GM21423 (cell line): ENCODE data around the gene PROCA1.

Experiments
- ATAC-seq: cut with Tn5 transposase; IDR thresholded peaks from one replicate; pipeline ENCODE4 v1.9.1; 2021; ENCODE audit warnings: mild to moderate bottlenecking, moderate library complexity; ENCODE audit not compliant: unreplicated experiment

PROCA1 gene, protein sequence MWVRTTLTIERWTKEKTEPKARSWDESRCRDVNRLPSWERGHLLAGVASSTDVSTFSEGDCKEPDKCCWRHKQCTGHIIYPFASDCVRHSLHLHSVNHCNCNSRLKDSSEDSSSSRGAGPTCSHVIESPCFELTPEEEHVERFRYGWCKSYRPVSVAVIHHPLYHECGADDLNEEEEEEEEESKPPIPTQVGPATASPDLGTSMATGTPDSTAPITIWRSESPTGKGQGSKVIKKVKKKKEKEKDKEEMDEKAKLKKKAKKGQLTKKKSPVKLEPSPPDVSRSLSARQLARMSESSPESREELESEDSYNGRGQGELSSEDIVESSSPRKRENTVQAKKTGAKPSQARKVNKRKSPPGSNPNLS

DNA sequence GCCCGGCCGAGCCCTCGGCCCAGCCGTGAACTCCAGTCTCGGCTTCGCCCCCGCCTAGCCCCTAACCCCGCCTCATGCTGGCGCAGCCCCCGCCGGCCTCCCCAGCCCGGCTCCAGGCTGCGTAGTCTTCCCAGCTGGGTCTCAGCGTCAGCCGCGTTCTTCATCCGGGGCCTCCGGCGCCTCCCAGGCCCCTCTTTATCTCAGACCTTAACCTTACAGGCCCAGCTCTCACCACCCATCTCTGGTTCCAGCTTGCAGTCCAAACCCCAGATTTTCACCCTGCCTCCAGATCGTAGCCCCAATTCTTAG, at the start of gene PROCA1:
Gene PROCA1 (minus strand): TSS at position 166 of the 309 bp plus-strand sequence. CDS start 228 bp downstream, outside the sequence.
- peak; percentile 4 for ATAC-seq

GRCh38 chr17:28760601-28761562, 49.2 kb upstream of the PROCA1 start:
- ATAC-seq: no peak

GRCh38 chr17:28759256-28759865, 47.7 kb upstream of the PROCA1 start:
- ATAC-seq: no peak

- ATAC-seq: no peak
Observed at GRCh38 chr17:28758411-28759121, 46.9 kb upstream of the PROCA1 start.

DNA sequence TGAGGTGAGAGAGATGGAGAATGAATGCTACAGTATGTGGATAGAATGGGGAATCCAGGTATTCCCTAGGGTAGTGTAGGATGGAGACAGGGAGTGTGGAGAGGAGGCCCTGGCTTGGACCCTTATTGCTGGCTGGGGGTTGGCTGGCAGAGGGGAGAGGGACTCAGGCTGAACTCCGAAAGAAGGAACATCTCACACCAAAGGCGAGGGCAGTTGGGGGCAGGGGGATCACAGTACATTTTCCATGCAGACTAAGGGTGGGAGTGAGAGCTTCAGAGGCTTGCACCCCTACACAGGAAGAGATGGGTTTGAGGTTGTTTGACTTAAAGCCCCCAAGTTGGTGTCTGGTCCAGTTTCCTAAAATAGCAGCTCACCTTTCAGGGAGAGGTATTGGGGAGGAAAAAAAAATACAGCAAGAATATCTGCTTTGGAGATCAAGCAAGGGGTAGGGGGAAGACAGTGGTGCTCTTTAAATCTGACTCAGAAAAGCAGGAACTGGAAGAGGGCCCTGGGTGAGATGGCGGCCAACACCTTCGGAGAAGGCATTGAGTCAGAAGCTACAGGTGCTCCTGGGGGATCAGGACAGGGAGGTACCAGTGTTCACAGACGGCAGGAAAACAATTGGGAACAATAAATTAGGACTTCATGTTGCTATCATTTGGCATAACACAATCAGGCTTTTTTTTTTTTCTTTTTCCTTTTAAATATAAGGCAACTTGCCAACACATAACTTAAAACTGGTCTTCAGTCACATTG, 44.5 kb upstream of the PROCA1 start:
- ATAC-seq: no peak

DNA sequence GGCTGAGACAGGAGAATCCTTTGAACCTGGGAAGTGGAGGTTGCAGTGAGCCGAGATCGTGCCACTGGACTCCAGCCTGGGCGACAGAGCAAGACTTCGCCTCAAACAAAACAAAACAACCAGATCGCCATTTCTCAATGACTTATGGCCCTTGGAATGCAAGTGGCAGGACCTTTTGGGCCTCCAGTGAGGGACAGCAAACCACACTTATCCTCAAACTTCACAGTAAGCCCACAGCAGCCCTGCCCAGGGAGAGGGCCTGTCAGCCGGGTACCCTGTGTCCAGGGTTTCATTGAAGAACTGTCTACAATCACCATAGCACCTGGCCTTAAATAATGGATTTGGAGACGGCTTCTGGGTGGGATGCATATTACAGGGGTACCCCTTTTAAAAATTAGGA, 43.8 kb upstream of the PROCA1 start:
- ATAC-seq: no peak

DNA sequence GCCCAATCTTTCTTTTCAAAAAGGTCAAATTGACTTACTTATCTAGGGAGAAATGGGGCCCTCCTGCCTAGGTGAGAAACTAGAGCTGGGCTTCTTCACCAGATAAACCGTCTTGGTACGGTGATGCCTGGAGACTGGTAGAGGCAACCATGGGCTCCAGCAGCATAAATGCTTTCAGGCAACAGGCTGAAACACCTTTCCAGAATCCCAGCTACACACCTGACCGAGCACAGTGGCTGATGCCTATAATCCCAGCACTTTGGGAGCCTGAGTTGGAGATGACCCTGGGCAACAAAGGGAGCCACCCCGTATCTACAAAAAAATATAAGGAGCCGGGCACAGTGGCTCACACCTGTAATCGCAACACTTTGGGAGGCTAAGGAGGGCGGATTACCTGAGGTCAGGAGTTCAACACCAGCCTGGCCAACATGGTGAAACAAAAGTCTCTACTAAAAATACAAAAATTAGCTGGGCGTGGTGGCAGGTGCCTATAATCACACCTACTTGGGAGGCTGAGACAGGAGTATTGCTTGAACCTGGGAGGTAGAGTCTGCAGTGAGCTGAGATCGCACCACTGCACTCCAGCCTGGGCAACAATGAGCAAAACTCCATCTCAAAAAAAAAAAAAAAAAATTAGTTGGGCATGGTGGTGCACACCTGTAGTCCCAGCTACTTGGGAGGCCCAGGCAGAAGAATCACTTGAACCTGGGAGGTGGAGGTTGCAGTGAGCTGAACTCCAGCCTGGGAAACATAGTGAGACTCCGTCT, 40.1 kb upstream of the PROCA1 start:
- ATAC-seq: no peak

DNA sequence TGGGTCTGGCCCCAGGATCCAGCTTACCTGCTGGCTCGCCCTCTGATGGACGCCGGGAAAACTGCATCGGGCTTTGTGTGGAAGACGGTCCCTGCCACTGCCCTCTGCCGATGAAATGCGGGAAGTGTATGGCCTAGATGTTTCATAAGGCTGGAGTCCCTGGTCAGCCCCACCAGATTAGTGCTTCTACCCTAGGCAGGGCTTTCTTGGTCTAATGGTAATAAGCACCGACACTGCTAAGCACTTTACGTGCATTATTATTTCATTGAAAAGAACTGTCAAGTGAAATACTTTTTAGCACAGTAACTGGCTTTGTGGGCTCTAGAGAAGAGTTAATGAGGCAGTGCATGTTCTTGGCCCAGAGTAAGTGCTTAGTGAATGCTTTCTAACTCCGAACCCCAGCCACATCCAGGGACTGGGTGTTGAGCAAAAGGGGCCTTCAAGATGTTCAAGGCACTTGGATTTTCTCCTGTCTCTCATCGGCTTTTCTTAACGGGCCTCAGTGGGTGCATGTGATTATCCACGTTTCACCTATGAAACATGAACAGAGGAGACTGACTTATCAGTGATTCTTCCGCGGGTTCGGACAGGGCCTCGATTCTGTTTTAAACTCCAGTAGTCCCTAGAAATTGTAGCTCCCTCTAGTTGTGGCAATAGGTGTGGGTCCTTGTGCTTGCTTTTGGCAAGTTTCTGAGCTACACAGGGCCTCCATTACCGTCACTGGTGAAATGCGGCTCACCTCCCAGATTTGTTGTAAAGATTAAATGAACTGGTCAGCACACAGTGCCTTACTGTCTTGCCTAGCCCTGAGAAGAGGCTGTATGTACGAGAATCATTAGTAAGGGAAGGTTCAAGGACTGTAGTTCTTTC, 38.7 kb upstream of the PROCA1 start:
- ATAC-seq: peak; percentile 56

DNA sequence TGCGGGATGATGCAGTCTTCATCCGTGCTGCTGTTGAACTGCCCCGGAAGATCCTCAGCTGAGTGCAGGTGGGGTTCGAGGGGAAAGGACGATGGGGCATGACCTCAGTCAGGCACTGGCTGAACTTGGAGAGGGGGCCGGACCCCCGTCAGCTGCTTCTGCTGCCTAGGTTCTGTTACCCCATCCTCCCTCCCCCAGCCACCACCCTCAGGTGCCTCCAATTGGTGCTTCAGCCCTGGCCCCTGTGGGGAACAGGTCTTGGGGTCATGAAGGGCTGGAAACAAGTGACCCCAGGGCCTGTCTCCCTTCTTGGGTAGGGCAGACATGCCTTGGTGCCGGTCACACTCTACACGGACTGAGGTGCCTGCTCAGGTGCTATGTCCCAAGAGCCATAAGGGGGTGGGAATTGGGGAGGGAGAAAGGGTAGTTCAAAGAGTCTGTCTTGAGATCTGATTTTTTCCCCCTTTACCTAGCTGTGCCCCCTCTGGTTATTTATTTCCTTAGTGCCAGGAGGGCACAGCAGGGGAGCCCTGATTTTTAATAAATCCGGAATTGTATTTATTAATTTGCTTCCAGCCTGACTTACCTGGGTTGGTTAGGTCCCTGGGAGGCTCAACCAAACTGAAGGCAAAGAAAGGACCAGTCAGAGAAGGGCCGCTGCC, 38.0 kb upstream of the PROCA1 start:
- no peak for ATAC-seq

- no peak for ATAC-seq
Observed at GRCh38 chr17:28748852-28749515, 37.3 kb upstream of the PROCA1 start.

- no peak for ATAC-seq
Observed at GRCh38 chr17:28747801-28748750, 36.4 kb upstream of the PROCA1 start.

DNA sequence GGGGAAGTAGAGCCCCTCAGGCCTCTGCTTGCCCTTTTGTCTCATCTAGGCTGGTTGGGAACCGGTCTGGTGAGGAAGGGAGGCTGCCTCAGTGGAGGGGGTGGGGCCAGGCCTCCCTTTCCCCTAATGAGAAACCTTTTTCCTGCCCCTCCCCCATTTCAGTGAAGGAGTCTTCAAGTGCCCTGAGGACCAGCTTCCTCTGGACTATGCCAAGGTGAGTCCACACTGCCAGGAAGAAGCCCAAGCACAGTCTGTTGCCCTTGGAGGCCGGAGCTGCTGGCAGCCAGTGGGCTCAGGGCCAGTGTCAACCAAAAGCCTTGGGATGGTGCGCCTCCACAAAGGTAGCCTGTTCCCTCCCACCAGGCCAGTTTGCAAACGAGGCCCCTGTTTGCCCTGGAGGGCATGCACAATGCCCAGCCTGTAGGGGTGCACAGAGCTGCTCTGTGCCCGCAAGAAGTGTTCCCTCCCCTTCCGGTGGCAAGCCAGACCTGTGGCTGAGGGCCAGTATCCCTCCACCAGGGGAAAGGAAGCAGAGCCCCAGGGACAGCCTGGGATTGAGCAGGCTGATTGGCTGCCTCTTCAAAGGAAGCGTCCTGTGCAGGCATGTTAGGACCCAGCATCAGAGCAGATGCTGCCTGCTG, 35.5 kb upstream of the PROCA1 start:
- ATAC-seq: no peak

DNA sequence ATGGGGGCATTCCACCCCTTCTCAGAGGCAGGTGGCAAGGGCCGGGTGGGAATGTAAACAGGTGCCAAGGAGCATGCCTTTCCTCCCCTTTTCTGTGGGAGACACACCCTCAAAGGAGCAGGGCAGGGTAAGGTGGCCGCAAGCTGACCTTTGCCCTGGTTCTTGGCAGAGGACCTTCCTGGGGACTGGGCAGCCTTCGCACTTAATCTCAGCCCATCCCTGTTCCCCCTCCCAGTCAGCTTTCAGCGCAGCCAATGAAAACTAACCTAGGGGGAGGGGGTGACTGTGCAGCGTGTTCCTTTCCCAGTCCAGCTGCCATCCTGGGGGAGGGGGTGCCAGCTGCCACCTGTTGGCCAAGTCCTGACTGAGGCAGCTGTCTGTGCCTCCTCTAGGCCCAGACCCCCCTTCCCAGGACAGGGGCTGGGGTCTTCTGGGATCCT, 34.9 kb upstream of the PROCA1 start:
- no peak for ATAC-seq

DNA sequence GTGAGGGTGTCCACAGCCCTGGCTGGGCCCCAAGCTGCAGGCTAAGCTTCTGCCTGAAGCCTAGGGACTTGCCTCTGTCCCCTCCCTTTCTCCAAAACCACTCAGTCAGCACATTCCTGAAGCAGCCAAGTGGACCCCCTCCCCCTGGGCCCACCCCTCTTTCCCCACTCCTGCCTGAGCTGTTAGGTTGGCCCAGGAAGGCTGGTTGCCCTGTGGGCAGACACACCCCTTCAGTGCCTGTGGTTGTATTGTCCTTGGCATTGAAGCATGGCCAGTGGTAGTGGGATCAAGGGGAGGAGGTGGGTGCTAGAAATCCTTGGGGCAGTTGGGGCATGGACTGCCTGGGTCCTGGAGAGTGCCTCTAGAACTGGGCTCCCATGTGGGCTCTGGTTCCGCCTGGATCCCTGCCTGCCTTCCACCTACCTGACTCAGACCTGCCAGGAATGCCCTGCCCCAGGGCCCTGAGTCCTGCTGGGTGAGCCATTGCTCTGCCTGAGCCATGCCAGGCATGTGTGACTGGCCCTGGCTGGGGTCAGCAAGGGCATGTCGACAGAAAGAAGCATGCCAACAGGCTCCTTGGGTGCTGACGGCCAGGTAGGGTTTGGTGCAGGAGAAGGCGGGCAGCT, 34.2 kb upstream of the PROCA1 start:
- no peak for ATAC-seq
